ENCODE results near the gene KRTAP12-4.

DNA sequence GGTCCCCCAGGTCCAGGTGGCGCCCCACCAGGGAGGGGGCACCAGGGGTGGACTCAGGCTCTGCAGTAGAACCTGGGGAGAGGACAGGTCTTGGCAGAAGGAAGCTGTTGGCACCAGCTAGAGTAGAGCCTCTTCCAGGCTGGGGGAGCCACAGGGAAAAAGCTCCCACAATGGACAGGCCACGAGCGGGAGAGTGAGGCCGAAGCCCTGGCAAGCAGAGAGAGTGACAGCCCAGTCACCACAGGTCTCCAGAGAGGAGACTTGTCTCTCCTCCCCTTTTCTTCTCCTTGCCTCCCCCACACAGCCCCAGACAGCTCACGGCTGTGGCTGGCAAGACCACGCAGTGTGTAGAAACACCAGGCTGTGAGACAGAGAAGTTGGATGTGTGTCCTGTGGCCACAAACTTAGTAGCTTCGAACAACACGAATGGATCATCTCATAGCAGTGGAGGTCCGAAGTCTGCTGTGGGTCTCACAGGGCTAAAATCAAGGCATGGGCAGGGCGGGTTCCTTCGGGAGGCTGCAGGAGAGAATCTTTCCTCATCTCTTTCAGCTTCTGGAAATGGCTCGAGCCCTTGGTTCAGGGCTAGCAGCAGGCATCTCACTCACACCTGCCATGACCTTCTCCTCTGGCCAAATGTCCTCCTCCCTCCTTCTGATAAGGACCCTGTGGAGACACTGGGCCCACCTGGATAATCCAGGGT is 3.3 kb downstream of the KRTAP12-4 start:
- TF ChIP-seq CTCF (IDR thresholded peaks at IDR 0.05) (no peak), POLR2A (IDR thresholded peaks at IDR 0.05) (no peak)
